ENCODE results near the gene MRPL58. TPM values are rescaled to one million over a fixed set of nuclear protein-coding genes. Genes with fewer than 3 reads are reported as not detected.

Gene MRPL58
- total RNA-seq = 20.8 and 23.3 TPM in 2 replicates
- 30.3 TPM for total RNA-seq (2013)
- polyA plus RNA-seq = 20.4 and 21.6 TPM in 2 replicates
- 8.6 and 32.2 TPM in 2 replicates for polyA minus RNA-seq

DNA sequence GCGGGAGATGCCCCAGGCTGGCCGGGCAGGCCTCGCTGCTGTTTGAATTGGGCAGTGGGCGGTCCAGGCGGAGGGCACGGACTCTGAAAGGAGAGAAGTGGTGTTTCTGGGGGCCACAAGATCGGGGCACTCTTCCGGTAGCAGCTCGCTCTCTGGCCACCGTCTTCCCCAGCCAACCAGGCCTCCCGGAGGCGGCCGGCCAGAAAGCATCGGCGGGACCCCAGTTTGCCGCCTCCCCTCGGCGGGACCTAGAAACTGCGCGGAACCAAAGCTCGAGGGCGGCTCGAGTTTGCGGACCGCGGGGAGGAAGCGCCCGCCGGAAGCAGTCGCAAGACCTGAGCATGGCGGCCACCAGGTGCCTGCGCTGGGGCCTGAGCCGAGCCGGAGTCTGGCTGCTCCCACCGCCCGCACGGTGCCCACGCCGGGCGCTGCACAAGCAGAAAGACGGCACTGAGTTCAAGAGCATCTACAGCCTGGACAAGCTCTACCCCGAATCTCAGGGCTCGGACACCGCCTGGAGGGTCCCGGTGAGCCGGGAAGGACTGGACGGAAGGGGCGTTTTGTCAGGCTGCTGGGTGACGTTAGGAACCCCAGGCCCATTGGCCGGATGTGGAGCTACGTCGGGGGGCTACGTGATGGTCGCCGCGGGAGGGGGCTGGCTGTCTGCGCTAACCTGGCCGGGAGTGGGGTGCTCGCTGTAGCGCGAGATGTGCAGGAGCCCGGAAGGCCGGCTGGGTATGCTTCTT is at the start of gene MRPL58:
MRPL58 (plus strand) TSS at position 325 of the 746 bp plus-strand sequence; CDS start at position 342, 17 bp downstream.
- H3K36me3 ChIP-seq (replicated peaks in 1 of 2; ENCODE audit: control extremely low read depth in 1 of 2, control insufficient read depth in 1 of 2, extremely low read depth in 1 of 2, insufficient read depth in 2 of 2, low read length in 1 of 2) = peaks cover 0 to 6% of the 10 kb centered on the region in 2 experiments
- CTCF ChIA-PET = interaction anchor here (0.9 to 3.2 kb wide), 19 partner anchors 14 to 741 kb away, joined by 3 to 56 read pairs (median 4); partner anchors contain the start of genes CDR2L, HID1 and SLC16A5
- peaks cover 0 to 4% (median 0%) of the 10 kb centered on the region in 4 experiments for H3K27me3 ChIP-seq (replicated peaks in 1 of 4; ENCODE audit: control extremely low read depth in 1 of 4, control insufficient read depth in 3 of 4, insufficient read depth in 4 of 4, low read length in 3 of 4)
- Mint-ChIP-seq H3K4me3 (peak within 1 kb of the TSS; percentile 97), H3K4me1 (peaks cover 22% of the 10 kb centered on the region), H3K27ac (peak within 1 kb of the TSS; percentile 92), H3K9me3 (ENCODE audit: insufficient read depth) (no peaks in the 10 kb centered on the region), H3K27me3 (no peaks in the 10 kb centered on the region)
- H3K79me2 ChIP-seq (ENCODE audit: control insufficient read depth, insufficient read depth, low read length) = peaks cover 31% of the 10 kb centered on the region
- WGBS (ENCODE audit: insufficient coverage) = 3% methylated on average over 63 of the region's 63 CpGs
- peaks cover 15 to 16% of the 10 kb centered on the region in 2 donors for H3K4me1 ChIP-seq (ENCODE audit: control insufficient read depth in 2 of 2, insufficient read depth in 2 of 2, low read length in 2 of 2)
- H3K27ac ChIP-seq (ENCODE audit: low read length in 2 of 2) = peak within 1 kb of the TSS; percentile 30 to 79
- peak within 1 kb of the TSS; percentile 46 to 86 (median 76) for H3K4me3 ChIP-seq (ENCODE audit: control extremely low read depth in 1 of 5, extremely low read depth in 1 of 5, insufficient read depth in 1 of 5, low read depth in 2 of 5, low read length in 4 of 5)
- peak within 1 kb of the TSS; percentile 81 for H3K4me2 ChIP-seq (replicated peaks; ENCODE audit: low read depth, low read length, poor library complexity, severe bottlenecking)
- intact Hi-C loops (cut with micrococcal nuclease) = loop anchor here (1.0 kb wide), 7 partner anchors 22 to 139 kb away; partner anchors contain the start of genes CDR2L, HID1 and KCTD2
- no peaks in the 10 kb centered on the region for H4K20me1 ChIP-seq (ENCODE audit: control insufficient read depth, insufficient read depth, low read length, poor library complexity, severe bottlenecking)
- peak within 1 kb of the TSS; percentile 91 for H2AFZ ChIP-seq (ENCODE audit: insufficient read depth, low read depth, low read length, poor library complexity, severe bottlenecking)
- TF ChIP-seq, protein P1, sequence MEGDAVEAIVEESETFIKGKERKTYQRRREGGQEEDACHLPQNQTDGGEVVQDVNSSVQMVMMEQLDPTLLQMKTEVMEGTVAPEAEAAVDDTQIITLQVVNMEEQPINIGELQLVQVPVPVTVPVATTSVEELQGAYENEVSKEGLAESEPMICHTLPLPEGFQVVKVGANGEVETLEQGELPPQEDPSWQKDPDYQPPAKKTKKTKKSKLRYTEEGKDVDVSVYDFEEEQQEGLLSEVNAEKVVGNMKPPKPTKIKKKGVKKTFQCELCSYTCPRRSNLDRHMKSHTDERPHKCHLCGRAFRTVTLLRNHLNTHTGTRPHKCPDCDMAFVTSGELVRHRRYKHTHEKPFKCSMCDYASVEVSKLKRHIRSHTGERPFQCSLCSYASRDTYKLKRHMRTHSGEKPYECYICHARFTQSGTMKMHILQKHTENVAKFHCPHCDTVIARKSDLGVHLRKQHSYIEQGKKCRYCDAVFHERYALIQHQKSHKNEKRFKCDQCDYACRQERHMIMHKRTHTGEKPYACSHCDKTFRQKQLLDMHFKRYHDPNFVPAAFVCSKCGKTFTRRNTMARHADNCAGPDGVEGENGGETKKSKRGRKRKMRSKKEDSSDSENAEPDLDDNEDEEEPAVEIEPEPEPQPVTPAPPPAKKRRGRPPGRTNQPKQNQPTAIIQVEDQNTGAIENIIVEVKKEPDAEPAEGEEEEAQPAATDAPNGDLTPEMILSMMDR (IDR thresholded peaks at IDR 0.05) = peak; percentile 73
- TF ChIP-seq EZH2 (IDR thresholded peaks at IDR 0.05; ENCODE audit: borderline replicate concordance, insufficient read depth, low read depth, low read length, poor library complexity, severe bottlenecking) = no peak
- POLR2A ChIA-PET = interaction anchor here (0.6 to 1.9 kb wide), 12 partner anchors 20 to 1414 kb away, joined by 3 to 6 read pairs (median 4); partner anchors contain the start of genes ARMC7, ATP5PD, HID1 and KCTD2
- peak within 1 kb of the TSS; percentile 80 for H3K9ac ChIP-seq (ENCODE audit: low read length)
- DNase-seq = peak; percentile 89
- H3K9me3 ChIP-seq (ENCODE audit: control extremely low read depth in 1 of 3, control insufficient read depth in 2 of 3, insufficient read depth in 1 of 3, low read length in 2 of 3) = no peaks in the 10 kb centered on the region
- ATAC-seq (ENCODE audit: low read depth) = peak; percentile 95

Measured in B cell (primary cell).